ENCODE data around the gene CARMIL1.

CARMIL1 gene

GRCh38 chr6:25637960-25638434 lies 358.8 kb downstream of the CARMIL1 start:
- in situ Hi-C loops (cut with MboI; ENCODE audit: low sequenced_read_pairs) = no loop called here

GRCh38 chr6:25639653-25640052 lies 360.5 kb downstream of the CARMIL1 start:
- in situ Hi-C loops (cut with MboI; ENCODE audit: low sequenced_read_pairs) = no loop called here

- in situ Hi-C loops (cut with MboI; ENCODE audit: low sequenced_read_pairs) = no loop called here
Observed at GRCh38 chr6:25640446-25640845, 361.3 kb downstream of the CARMIL1 start.

- in situ Hi-C loops (cut with MboI; ENCODE audit: low sequenced_read_pairs) = no loop called here
Observed at GRCh38 chr6:25640891-25641290, 361.7 kb downstream of the CARMIL1 start.

GRCh38 chr6:25641377-25641776 lies 362.2 kb downstream of the CARMIL1 start:
- in situ Hi-C loops (cut with MboI; ENCODE audit: low sequenced_read_pairs) = no loop called here

- in situ Hi-C loops (cut with MboI; ENCODE audit: low sequenced_read_pairs) = no loop called here
Observed at GRCh38 chr6:25641940-25642666, 362.9 kb downstream of the CARMIL1 start.

GRCh38 chr6:25642667-25643328 lies 363.6 kb downstream of the CARMIL1 start:
- in situ Hi-C loops (cut with MboI; ENCODE audit: low sequenced_read_pairs) = no loop called here

GRCh38 chr6:25645916-25646315 lies 366.7 kb downstream of the CARMIL1 start:
- in situ Hi-C loops (cut with MboI; ENCODE audit: low sequenced_read_pairs) = no loop called here

GRCh38 chr6:25649611-25650010 lies 370.4 kb downstream of the CARMIL1 start:
- in situ Hi-C loops (cut with MboI; ENCODE audit: low sequenced_read_pairs) = no loop called here

- in situ Hi-C loops (cut with MboI; ENCODE audit: low sequenced_read_pairs) = no loop called here
Observed at GRCh38 chr6:25652007-25652515, 372.9 kb downstream of the CARMIL1 start, which contains the start of gene SCGN. Gene SCGN, plus strand, starts transcription at chr6:25652215. Its CDS starts 189 bp downstream, at chr6:25652404.

GRCh38 chr6:25655723-25656122 lies 376.5 kb downstream of the CARMIL1 start:
- in situ Hi-C loops (cut with MboI; ENCODE audit: low sequenced_read_pairs) = no loop called here

- in situ Hi-C loops (cut with MboI; ENCODE audit: low sequenced_read_pairs) = no loop called here
Observed at GRCh38 chr6:25659633-25660368, 380.6 kb downstream of the CARMIL1 start.

- in situ Hi-C loops (cut with MboI; ENCODE audit: low sequenced_read_pairs) = no loop called here
Observed at GRCh38 chr6:25660512-25660911, 381.3 kb downstream of the CARMIL1 start.

- in situ Hi-C loops (cut with MboI; ENCODE audit: low sequenced_read_pairs) = no loop called here
Observed at GRCh38 chr6:25661129-25661779, 382.1 kb downstream of the CARMIL1 start.

- in situ Hi-C loops (cut with MboI; ENCODE audit: low sequenced_read_pairs) = no loop called here
Observed at GRCh38 chr6:25665455-25665854, 386.3 kb downstream of the CARMIL1 start.

GRCh38 chr6:25669413-25669812 lies 390.2 kb downstream of the CARMIL1 start:
- in situ Hi-C loops (cut with MboI; ENCODE audit: low sequenced_read_pairs) = no loop called here

All from hTERT RPE-1 (cell line).